MM.1S (cell line): Measurements from ENCODE around the gene FLAD1.

Experiments used
- EZH2 ChIP-seq: fragments of 300-600 bp; sonication (generic); optimal IDR thresholded peaks from 2 replicates; pipeline ENCODE3; 2017; ENCODE audit warnings: low read depth, mild to moderate bottlenecking, antibody characterized with exemption, low read length, mixed read lengths
- TF ChIP-seq, protein P1 (sequence below): fragments of 300-600 bp; sonication (generic); IDR thresholded peaks from 2 replicates; pipeline ENCODE4 v1.5.1; 2016; ENCODE audit warnings: antibody characterized with exemption, low read length, mixed read lengths

DNA sequence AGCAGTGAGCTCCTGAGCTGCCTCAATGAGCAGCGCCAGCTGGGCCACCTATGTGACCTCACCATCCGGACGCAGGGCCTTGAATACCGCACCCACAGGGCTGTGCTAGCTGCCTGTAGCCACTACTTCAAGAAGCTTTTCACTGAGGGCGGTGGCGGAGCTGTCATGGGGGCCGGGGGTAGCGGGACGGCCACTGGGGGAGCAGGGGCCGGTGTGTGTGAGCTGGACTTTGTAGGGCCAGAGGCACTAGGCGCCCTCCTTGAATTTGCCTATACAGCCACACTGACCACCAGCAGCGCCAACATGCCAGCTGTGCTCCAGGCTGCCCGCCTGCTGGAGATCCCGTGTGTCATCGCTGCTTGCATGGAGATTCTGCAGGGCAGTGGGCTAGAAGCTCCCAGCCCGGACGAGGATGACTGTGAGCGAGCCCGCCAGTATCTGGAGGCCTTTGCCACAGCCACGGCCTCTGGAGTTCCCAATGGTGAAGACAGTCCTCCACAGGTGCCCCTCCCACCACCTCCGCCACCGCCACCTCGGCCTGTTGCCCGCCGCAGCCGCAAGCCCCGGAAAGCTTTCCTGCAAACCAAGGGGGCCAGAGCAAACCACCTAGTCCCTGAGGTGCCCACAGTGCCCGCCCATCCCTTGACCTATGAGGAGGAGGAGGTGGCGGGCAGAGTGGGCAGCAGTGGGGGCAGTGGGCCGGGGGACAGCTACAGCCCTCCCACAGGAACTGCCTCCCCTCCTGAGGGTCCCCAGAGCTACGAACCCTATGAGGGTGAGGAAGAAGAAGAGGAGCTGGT lies 31.8 kb downstream of the FLAD1 start:
- TF ChIP-seq, protein P1, sequence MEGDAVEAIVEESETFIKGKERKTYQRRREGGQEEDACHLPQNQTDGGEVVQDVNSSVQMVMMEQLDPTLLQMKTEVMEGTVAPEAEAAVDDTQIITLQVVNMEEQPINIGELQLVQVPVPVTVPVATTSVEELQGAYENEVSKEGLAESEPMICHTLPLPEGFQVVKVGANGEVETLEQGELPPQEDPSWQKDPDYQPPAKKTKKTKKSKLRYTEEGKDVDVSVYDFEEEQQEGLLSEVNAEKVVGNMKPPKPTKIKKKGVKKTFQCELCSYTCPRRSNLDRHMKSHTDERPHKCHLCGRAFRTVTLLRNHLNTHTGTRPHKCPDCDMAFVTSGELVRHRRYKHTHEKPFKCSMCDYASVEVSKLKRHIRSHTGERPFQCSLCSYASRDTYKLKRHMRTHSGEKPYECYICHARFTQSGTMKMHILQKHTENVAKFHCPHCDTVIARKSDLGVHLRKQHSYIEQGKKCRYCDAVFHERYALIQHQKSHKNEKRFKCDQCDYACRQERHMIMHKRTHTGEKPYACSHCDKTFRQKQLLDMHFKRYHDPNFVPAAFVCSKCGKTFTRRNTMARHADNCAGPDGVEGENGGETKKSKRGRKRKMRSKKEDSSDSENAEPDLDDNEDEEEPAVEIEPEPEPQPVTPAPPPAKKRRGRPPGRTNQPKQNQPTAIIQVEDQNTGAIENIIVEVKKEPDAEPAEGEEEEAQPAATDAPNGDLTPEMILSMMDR = no peak
- TF ChIP-seq EZH2 = no peak
